Hepatic stellate cell (primary cell): ENCODE results near the gene HTD2.

Experiments
- DNase-seq: peaks from one replicate; pipeline ENCODE4 v3.0.0; 2011; ENCODE audit warnings: low spot score

The HTD2 gene

GRCh38 chr3:58292866-58293265 lies 13.5 kb upstream of the HTD2 start:
- DNase-seq, result no peak

- no peak for DNase-seq
Observed at GRCh38 chr3:58293516-58293915, 12.8 kb upstream of the HTD2 start.

GRCh38 chr3:58296269-58296668 lies 10.1 kb upstream of the HTD2 start:
- DNase-seq, result no peak

GRCh38 chr3:58296843-58297242 lies 9.5 kb upstream of the HTD2 start:
- no peak for DNase-seq

GRCh38 chr3:58298190-58298589 lies 8.1 kb upstream of the HTD2 start:
- no peak for DNase-seq

GRCh38 chr3:58299075-58299474 lies 7.2 kb upstream of the HTD2 start:
- DNase-seq, result no peak

- DNase-seq, result no peak
Observed at GRCh38 chr3:58299839-58300516, 6.3 kb upstream of the HTD2 start.

- peak; percentile 31 for DNase-seq
Observed at GRCh38 chr3:58307639-58308215, 1.4 kb downstream of the HTD2 start.

- DNase-seq, result no peak
Observed at GRCh38 chr3:58308728-58309127, 2.4 kb downstream of the HTD2 start.

GRCh38 chr3:58317811-58318210 lies 11.5 kb downstream of the HTD2 start:
- DNase-seq, result no peak

GRCh38 chr3:58321791-58322190 lies 15.5 kb downstream of the HTD2 start:
- no peak for DNase-seq

- no peak for DNase-seq
Observed at GRCh38 chr3:58322793-58323192, 16.5 kb downstream of the HTD2 start.

- DNase-seq, result no peak
Observed at GRCh38 chr3:58323529-58324390, 17.4 kb downstream of the HTD2 start.

GRCh38 chr3:58324391-58325390 lies 18.4 kb downstream of the HTD2 start:
- no peak for DNase-seq

- no peak for DNase-seq
Observed at GRCh38 chr3:58325525-58325992, 19.2 kb downstream of the HTD2 start.

GRCh38 chr3:58326267-58326900 lies 20.1 kb downstream of the HTD2 start:
- DNase-seq, result no peak

GRCh38 chr3:58329150-58329921 lies 23.0 kb downstream of the HTD2 start:
- no peak for DNase-seq

- no peak for DNase-seq
Observed at GRCh38 chr3:58329922-58330413, 23.6 kb downstream of the HTD2 start.

GRCh38 chr3:58331593-58332152 lies 25.4 kb downstream of the HTD2 start:
- DNase-seq, result no peak
